PC-9 (cell line): ENCODE results near the gene BCL2L11. TPM values are rescaled to one million over a fixed set of nuclear protein-coding genes. Genes with fewer than 3 reads are reported as not detected.

Source experiments
- BruUV-seq: library from RNA; stranded (reverse); fragments of 400-500 nt; replicated peaks from 2 replicates; lab custom pipeline; 2021; lab: Mats Ljungman, UMichigan
- CTCF ChIA-PET: fragments of 300-600 bp; sonication (Branson Sonifier 250); formaldehyde crosslinking; loops from one replicate; lab custom pipeline; 2022; ENCODE audit warnings: antibody characterized with exemption; lab: Charles Lee
- POLR2A ChIA-PET: fragments of 300-600 bp; sonication (Branson Sonifier 250); formaldehyde crosslinking; loops from one replicate; lab custom pipeline; 2022; ENCODE audit warnings: antibody characterized with exemption; ENCODE audit not compliant: unreplicated experiment; lab: Charles Lee
- DNase-seq, 2 experiments: peaks; one replicate each; pipeline versions ENCODE4 v3.0.0 to v3.0.0-alpha.2; 2015 to 2022; ENCODE audit warnings: mixed read lengths in 1 of 2
- H2AFZ ChIP-seq: fragments of 200-600 bp; sonication (generic); 2 replicates; pipeline ENCODE4 v1.8.1; 2017; ENCODE audit warnings: antibody characterized with exemption
- H3F3A ChIP-seq: fragments of 200-600 bp; sonication (generic); 2 replicates; pipeline ENCODE4 v1.8.1; 2017; ENCODE audit warnings: antibody characterized with exemption, mild to moderate bottlenecking, low read depth; ENCODE audit not compliant: insufficient read depth
- H3K27ac ChIP-seq: fragments of 200-600 bp; sonication (generic); 2 replicates; pipeline ENCODE4 v1.6.1; 2016; ENCODE audit warnings: mixed run types
- H3K27me3 ChIP-seq: fragments of 200-600 bp; sonication (generic); 2 replicates; pipeline ENCODE4 v1.6.1; 2016; ENCODE audit warnings: low read depth, mixed run types; ENCODE audit not compliant: insufficient read depth
- H3K36me3 ChIP-seq: fragments of 200-600 bp; sonication (generic); 2 replicates; pipeline ENCODE4 v1.6.1; 2016; ENCODE audit warnings: low read depth, mixed run types
- H3K4me1 ChIP-seq: fragments of 200-600 bp; sonication (generic); replicated peaks from 2 replicates; pipeline ENCODE4 v1.6.1; 2016; ENCODE audit warnings: mixed run types; ENCODE audit not compliant: insufficient read depth
- H3K4me2 ChIP-seq: fragments of 200-600 bp; sonication (generic); 2 replicates; pipeline ENCODE4 v1.6.1; 2017; ENCODE audit warnings: mixed run types
- H3K4me3 ChIP-seq: fragments of 200-600 bp; sonication (generic); 2 replicates; pipeline ENCODE4 v1.6.1; 2016; ENCODE audit warnings: mixed run types
- H3K79me2 ChIP-seq: fragments of 200-600 bp; sonication (generic); 2 replicates; pipeline ENCODE4 v1.6.1; 2017; ENCODE audit warnings: low read depth, mixed run types
- H3K9me2 ChIP-seq: fragments of 200-600 bp; sonication (generic); 2 replicates; pipeline ENCODE4 v1.8.1; 2017; ENCODE audit warnings: mild to moderate bottlenecking; ENCODE audit not compliant: insufficient read depth
- H3K9me3 ChIP-seq: fragments of 200-600 bp; sonication (generic); 2 replicates; pipeline ENCODE4 v1.8.1; 2016; ENCODE audit warnings: low read depth; ENCODE audit not compliant: insufficient read depth
- H4K20me1 ChIP-seq: fragments of 200-600 bp; sonication (generic); 2 replicates; pipeline ENCODE4 v1.8.1; 2017; ENCODE audit not compliant: insufficient read depth
- EZH2 ChIP-seq: fragments of 200-600 bp; sonication (generic); IDR thresholded peaks from 2 replicates; pipeline ENCODE4 v1.8.0; 2017; ENCODE audit warnings: antibody characterized with exemption, low read depth
- intact Hi-C: fragments of 100-400 bp; cut with micrococcal nuclease; formaldehyde crosslinking; loops from one replicate; pipeline ENCODE4 v1.10.0; 2022; ENCODE audit not compliant: unreplicated experiment
- total RNA-seq: library from RNA; stranded (reverse); gene quantifications from 2 replicates; pipeline ENCODE4 v1.2.3, GENCODE V29; 2021
- TF ChIP-seq, protein P1 (sequence below): fragments of 200-600 bp; sonication (generic); conservative IDR thresholded peaks from 2 replicates; pipeline ENCODE4 v1.6.1; 2017; ENCODE audit warnings: mixed run types, antibody characterized with exemption, mild to moderate bottlenecking, moderate library complexity

The BCL2L11 gene
- total RNA-seq, 1 experiment from 2014 or later, result 17.0 TPM

GRCh38 chr2:111148925-111149324 lies 28.2 kb downstream of the BCL2L11 start:
- no peak overlapping the region for H2AFZ ChIP-seq
- DNase-seq, result no peak
- TF ChIP-seq, protein P1, sequence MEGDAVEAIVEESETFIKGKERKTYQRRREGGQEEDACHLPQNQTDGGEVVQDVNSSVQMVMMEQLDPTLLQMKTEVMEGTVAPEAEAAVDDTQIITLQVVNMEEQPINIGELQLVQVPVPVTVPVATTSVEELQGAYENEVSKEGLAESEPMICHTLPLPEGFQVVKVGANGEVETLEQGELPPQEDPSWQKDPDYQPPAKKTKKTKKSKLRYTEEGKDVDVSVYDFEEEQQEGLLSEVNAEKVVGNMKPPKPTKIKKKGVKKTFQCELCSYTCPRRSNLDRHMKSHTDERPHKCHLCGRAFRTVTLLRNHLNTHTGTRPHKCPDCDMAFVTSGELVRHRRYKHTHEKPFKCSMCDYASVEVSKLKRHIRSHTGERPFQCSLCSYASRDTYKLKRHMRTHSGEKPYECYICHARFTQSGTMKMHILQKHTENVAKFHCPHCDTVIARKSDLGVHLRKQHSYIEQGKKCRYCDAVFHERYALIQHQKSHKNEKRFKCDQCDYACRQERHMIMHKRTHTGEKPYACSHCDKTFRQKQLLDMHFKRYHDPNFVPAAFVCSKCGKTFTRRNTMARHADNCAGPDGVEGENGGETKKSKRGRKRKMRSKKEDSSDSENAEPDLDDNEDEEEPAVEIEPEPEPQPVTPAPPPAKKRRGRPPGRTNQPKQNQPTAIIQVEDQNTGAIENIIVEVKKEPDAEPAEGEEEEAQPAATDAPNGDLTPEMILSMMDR, result no peak
- TF ChIP-seq EZH2, result no peak
- peaks cover 31% of the 10 kb centered on the region for H3K36me3 ChIP-seq
- peaks cover 6% of the 10 kb centered on the region; the same call in 1 of the 2 replicates for H4K20me1 ChIP-seq
- no peak overlapping the region for H3K4me3 ChIP-seq
- no peaks in the 10 kb centered on the region for H3K9me2 ChIP-seq
- CTCF ChIA-PET, result no interaction called here
- no peaks in the 10 kb centered on the region for H3K9me3 ChIP-seq
- intact Hi-C loops, result no loop called here
- H3F3A ChIP-seq, result no peaks in the 10 kb centered on the region
- no peaks in the 10 kb centered on the region for H3K27me3 ChIP-seq
- peaks cover 15% of the 10 kb centered on the region; the same call in 1 of the 2 replicates for H3K79me2 ChIP-seq
- no TSS peak for BruUV-seq
- POLR2A ChIA-PET, result no interaction called here
- H3K4me2 ChIP-seq, result no peak overlapping the region
- no peaks in the 10 kb centered on the region for H3K4me1 ChIP-seq
- H3K27ac ChIP-seq, result no peak overlapping the region

GRCh38 chr2:111149882-111150455 lies 29.3 kb downstream of the BCL2L11 start:
- peaks cover 15% of the 10 kb centered on the region; the same call in 1 of the 2 replicates for H3K79me2 ChIP-seq
- ChIA-PET CTCF (no interaction called here), POLR2A (no interaction called here)
- no peaks in the 10 kb centered on the region for H3F3A ChIP-seq
- peaks cover 6% of the 10 kb centered on the region; the same call in 1 of the 2 replicates for H4K20me1 ChIP-seq
- BruUV-seq, result no TSS peak
- no peaks in the 10 kb centered on the region for H3K4me1 ChIP-seq
- H2AFZ ChIP-seq, result no peak overlapping the region
- intact Hi-C loops, result no loop called here
- H3K4me2 ChIP-seq, result no peak overlapping the region
- H3K27me3 ChIP-seq, result no peaks in the 10 kb centered on the region
- peaks cover 35% of the 10 kb centered on the region for H3K36me3 ChIP-seq
- no peak for DNase-seq
- no peak overlapping the region for H3K27ac ChIP-seq
- H3K9me3 ChIP-seq, result no peaks in the 10 kb centered on the region
- no peaks in the 10 kb centered on the region for H3K9me2 ChIP-seq
- TF ChIP-seq EZH2, result no peak
- TF ChIP-seq, protein P1, result no peak
- H3K4me3 ChIP-seq, result no peak overlapping the region

DNA sequence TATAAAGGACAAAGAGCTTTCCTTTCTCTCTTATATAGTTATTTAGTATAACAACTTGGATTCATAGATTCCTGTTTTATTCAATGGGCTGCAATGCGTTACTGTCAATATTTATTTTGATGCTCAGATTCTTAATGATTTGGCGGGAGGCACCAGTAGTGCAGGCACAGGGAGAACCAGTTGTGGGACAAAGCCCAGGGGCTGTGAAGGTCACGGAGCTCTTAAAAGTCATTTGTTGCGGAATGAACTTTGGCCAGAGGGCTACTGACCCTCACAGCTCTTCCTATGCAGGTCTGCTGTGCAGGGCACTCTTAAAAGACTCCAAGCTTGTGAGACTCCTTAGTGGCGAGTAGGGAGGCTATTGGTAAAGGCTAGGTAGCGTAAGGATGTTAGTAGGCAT lies 34.0 kb downstream of the BCL2L11 start:
- H3K9me3 ChIP-seq, result no peaks in the 10 kb centered on the region
- no peaks in the 10 kb centered on the region for H3F3A ChIP-seq
- no peaks in the 10 kb centered on the region for H3K4me1 ChIP-seq
- intact Hi-C loops, result no loop called here
- H3K4me3 ChIP-seq, result no peak overlapping the region
- peaks cover 18% of the 10 kb centered on the region; the same call in 1 of the 2 replicates for H3K79me2 ChIP-seq
- TF ChIP-seq, protein P1, result no peak
- no peak for TF ChIP-seq EZH2
- H3K4me2 ChIP-seq, result no peak overlapping the region
- no peak overlapping the region for H2AFZ ChIP-seq
- H3K27ac ChIP-seq, result no peak overlapping the region
- no peaks in the 10 kb centered on the region for H3K27me3 ChIP-seq
- ChIA-PET CTCF (no interaction called here), POLR2A (no interaction called here)
- peaks cover 13% of the 10 kb centered on the region for H4K20me1 ChIP-seq
- H3K36me3 ChIP-seq, result peaks cover 43% of the 10 kb centered on the region
- BruUV-seq, result no TSS peak
- no peaks in the 10 kb centered on the region for H3K9me2 ChIP-seq
- no peak for DNase-seq
